Measurements from ENCODE around the gene RGSL1. TPM values are rescaled to one million over a fixed set of nuclear protein-coding genes. Genes with fewer than 3 reads are reported as not detected.

RGSL1 gene
- total and polyA plus RNA-seq, 2 of the 8 experiments (the other 6 are each of a cell fraction or from before 2014, with no cell fraction given), result not detected

GRCh38 chr1:182493063-182493462, 43.1 kb downstream of the RGSL1 start (continued):
- TF ChIP-seq EP300 (IDR thresholded peaks at IDR 0.05; ENCODE audit: borderline replicate concordance in 1 of 2, low read depth in 2 of 2, low read length in 2 of 2) (no peak), RAD21 (IDR thresholded peaks at IDR 0.05 in 1 of 2, conservative IDR thresholded peaks at IDR 0.05 in 1 of 2; ENCODE audit: low read depth in 2 of 2, low read length in 2 of 2) (no peak), JUN (IDR thresholded peaks at IDR 0.05; ENCODE audit: low read depth, low read length) (no peak)

All from H1 (cell line).